Measurements from ENCODE around the gene SYNE1. TPM values are rescaled to one million over a fixed set of nuclear protein-coding genes. Genes with fewer than 3 reads are reported as not detected.
"Not testable (repeated sequence)": the region's sequence is repeated elsewhere in the genome, so short reads cannot be mapped to it uniquely, and the experiment has no call there.

Gene SYNE1
- total RNA-seq, 4 donors from 2014 or later, result 111 to 156 (median 124) TPM

- DNase-seq (ENCODE audit: low spot score in 2 of 2), result no peak
- intact Hi-C loops (cut with DNase I; ENCODE audit: low total_unique reads), result no loop called here
- WGBS, 2 donors, result 31 to 35% methylated on average over 5 of the region's 5 CpGs
These were observed 495.1 kb downstream of the SYNE1 start for GRCh38 chr6:152142105-152142504.

GRCh38 chr6:152138344-152138743, 498.8 kb downstream of the SYNE1 start:
- 95 to 96% methylated on average over 6 of the region's 6 CpGs for WGBS, 2 donors
- intact Hi-C loops (cut with DNase I; ENCODE audit: low total_unique reads); DNase-seq (ENCODE audit: low spot score in 2 of 2); H3K4me3 ChIP-seq (ENCODE audit: low read depth, poor library complexity, severe bottlenecking): not testable (repeated sequence)

More at GRCh38 chr6:152142105-152142504, 495.1 kb downstream of the SYNE1 start:
- H3K4me3 ChIP-seq (ENCODE audit: low read depth, poor library complexity, severe bottlenecking), result no peak overlapping the region
- TF ChIP-seq CTCF (IDR thresholded peaks at IDR 0.05) (no peak), POLR2A (IDR thresholded peaks at IDR 0.05) (no peak)

- intact Hi-C loops (cut with DNase I; ENCODE audit: low total_unique reads), result no loop called here
- DNase-seq (ENCODE audit: low spot score in 2 of 2), result no peak
- 72 to 86% methylated on average over 8 of the region's 8 CpGs for WGBS, 2 donors
- no peak for TF ChIP-seq CTCF (IDR thresholded peaks at IDR 0.05)
- TF ChIP-seq POLR2A (IDR thresholded peaks at IDR 0.05), result no peak
- H3K4me3 ChIP-seq (ENCODE audit: low read depth, poor library complexity, severe bottlenecking), result no peak overlapping the region
These were observed 500.7 kb downstream of the SYNE1 start for GRCh38 chr6:152136449-152136825.

- TF ChIP-seq POLR2A (IDR thresholded peaks at IDR 0.05) (no peak), CTCF (IDR thresholded peaks at IDR 0.05) (no peak)
- no peak for DNase-seq (ENCODE audit: low spot score in 2 of 2)
- no peak overlapping the region for H3K4me3 ChIP-seq (ENCODE audit: low read depth, poor library complexity, severe bottlenecking)
- intact Hi-C loops (cut with DNase I; ENCODE audit: low total_unique reads), result no loop called here
- 71 to 85% methylated on average over 8 of the region's 8 CpGs for WGBS, 2 donors
These were observed 501.3 kb downstream of the SYNE1 start for GRCh38 chr6:152135755-152136448.

GRCh38 chr6:152130441-152130840, 506.7 kb downstream of the SYNE1 start:
- WGBS, 2 donors, result 43 to 56% methylated on average over 2 of the region's 2 CpGs
- intact Hi-C loops (cut with DNase I; ENCODE audit: low total_unique reads), result no loop called here
- DNase-seq (ENCODE audit: low spot score in 2 of 2), result no peak
- TF ChIP-seq POLR2A (IDR thresholded peaks at IDR 0.05), result no peak
- TF ChIP-seq CTCF (IDR thresholded peaks at IDR 0.05), result no peak
- no peak overlapping the region for H3K4me3 ChIP-seq (ENCODE audit: low read depth, poor library complexity, severe bottlenecking)

- TF ChIP-seq CTCF (IDR thresholded peaks at IDR 0.05), result no peak
- no peak for TF ChIP-seq POLR2A (IDR thresholded peaks at IDR 0.05)
- WGBS, 2 donors, result 56 to 60% methylated on average over 9 of the region's 9 CpGs
- H3K4me3 ChIP-seq (ENCODE audit: low read depth, poor library complexity, severe bottlenecking), result no peak overlapping the region
- intact Hi-C loops (cut with DNase I; ENCODE audit: low total_unique reads), result loop anchor here (10.0 kb wide), 1 partner anchor 365 kb away; no protein-coding TSS in a partner anchor
- no peak for DNase-seq (ENCODE audit: low spot score in 2 of 2)
These were observed 507.4 kb downstream of the SYNE1 start for GRCh38 chr6:152129691-152130151.
